GM23338 (cell line): ENCODE measurements around the gene SERPINB6. TPM values are rescaled to one million over a fixed set of nuclear protein-coding genes. Genes with fewer than 3 reads are reported as not detected.

Experiments used
- ATAC-seq: fragments of 200-7000 bp; cut with Tn5 transposase; 3 replicates; pipeline ENCODE4 v1.9.1; 2020
- DNase-seq: peaks from one replicate; pipeline ENCODE4 v3.0.0-alpha.2; 2015; ENCODE audit warnings: low spot score
- H2AFZ ChIP-seq: fragments of 200-600 bp; sonication (generic); 2 replicates; pipeline ENCODE4 v1.8.0; 2016; ENCODE audit warnings: antibody characterized with exemption, mild to moderate bottlenecking, moderate library complexity
- H3F3A ChIP-seq: fragments of 200-600 bp; sonication (generic); replicated peaks from 2 replicates; pipeline ENCODE4 v1.8.0; 2017; ENCODE audit warnings: antibody characterized with exemption, mixed run types, low read depth
- H3K27ac ChIP-seq: fragments of 200-600 bp; sonication (generic); 2 replicates; pipeline ENCODE4 v1.6.1; 2016; ENCODE audit warnings: low read depth
- H3K27me3 ChIP-seq: fragments of 200-600 bp; sonication (generic); 2 replicates; pipeline ENCODE4 v1.8.0; 2016; ENCODE audit warnings: mild to moderate bottlenecking, mixed run types, moderate library complexity; ENCODE audit not compliant: insufficient read depth
- H3K36me3 ChIP-seq: fragments of 200-600 bp; sonication (generic); 2 replicates; pipeline ENCODE4 v1.8.0; 2016; ENCODE audit warnings: mild to moderate bottlenecking; ENCODE audit not compliant: insufficient read depth
- H3K4me1 ChIP-seq: fragments of 200-600 bp; sonication (generic); 2 replicates; pipeline ENCODE4 v1.8.0; 2016; ENCODE audit warnings: mild to moderate bottlenecking, moderate library complexity; ENCODE audit not compliant: insufficient read depth
- H3K4me2 ChIP-seq: fragments of 200-600 bp; sonication (generic); 2 replicates; pipeline ENCODE4 v1.7.1; 2017; ENCODE audit warnings: mixed run types
- H3K4me3 ChIP-seq: fragments of 200-600 bp; sonication (generic); 2 replicates; pipeline ENCODE4 v1.6.1; 2016; ENCODE audit warnings: mixed run types
- H3K79me2 ChIP-seq: fragments of 200-600 bp; sonication (generic); replicated peaks from 2 replicates; pipeline ENCODE4 v1.8.0; 2017; ENCODE audit warnings: mild to moderate bottlenecking; ENCODE audit not compliant: insufficient read depth
- H3K9me2 ChIP-seq: fragments of 200-600 bp; sonication (generic); 2 replicates; pipeline ENCODE4 v1.8.0; 2017; ENCODE audit not compliant: insufficient read depth
- H4K20me1 ChIP-seq: fragments of 200-600 bp; sonication (generic); replicated peaks from 2 replicates; pipeline ENCODE4 v1.8.0; 2017; ENCODE audit warnings: mild to moderate bottlenecking; ENCODE audit not compliant: insufficient read depth
- H3K27ac Mint-ChIP-seq: 2 replicates; pipeline ENCODE4 v1.8.0; 2020; ENCODE audit warnings: inconsistent platforms, mild to moderate bottlenecking, moderate library complexity, mixed read lengths
- H3K27me3 Mint-ChIP-seq: 3 replicates; pipeline ENCODE4 v1.8.0; 2022; ENCODE audit warnings: low read depth, mild to moderate bottlenecking, moderate library complexity, mixed read lengths, inconsistent platforms; ENCODE audit not compliant: insufficient read depth, poor library complexity
- H3K36me3 Mint-ChIP-seq: 3 replicates; pipeline ENCODE4 v1.8.0; 2021; ENCODE audit warnings: low read depth, mild to moderate bottlenecking, inconsistent platforms, moderate library complexity, mixed read lengths
- H3K4me1 Mint-ChIP-seq: 3 replicates; pipeline ENCODE4 v1.8.0; 2020; ENCODE audit warnings: mild to moderate bottlenecking, inconsistent platforms, mixed read lengths
- H3K4me3 Mint-ChIP-seq: 3 replicates; pipeline ENCODE4 v1.8.0; 2021; ENCODE audit warnings: moderate library complexity, mild to moderate bottlenecking, inconsistent platforms, mixed read lengths
- H3K9me3 Mint-ChIP-seq: 3 replicates; pipeline ENCODE4 v1.8.0; 2020; ENCODE audit warnings: moderate library complexity, mild to moderate bottlenecking, inconsistent platforms, mixed read lengths
- CREB1 ChIP-seq: fragments of 250-450 bp; sonication (Bioruptor Pico); IDR thresholded peaks from 2 replicates; pipeline ENCODE4 v1.5.0; 2020; ENCODE audit warnings: low read depth, mild to moderate bottlenecking, moderate library complexity
- ETS1 ChIP-seq: IDR thresholded peaks from 2 replicates; pipeline ENCODE4 v1.6.1; 2016; ENCODE audit warnings: antibody characterized with exemption
- EZH2 ChIP-seq: fragments of 200-600 bp; sonication (generic); IDR thresholded peaks from one replicate; pipeline ENCODE4 v1.8.0; 2017; ENCODE audit warnings: antibody characterized with exemption, mild to moderate bottlenecking, low read depth; ENCODE audit not compliant: unreplicated experiment
- EZH2phosphoT487 ChIP-seq: fragments of 200-600 bp; sonication (generic); IDR thresholded peaks from one replicate; pipeline ENCODE4 v1.8.1; 2018; ENCODE audit warnings: antibody characterized with exemption; ENCODE audit not compliant: unreplicated experiment
- JUNB ChIP-seq: IDR thresholded peaks from one replicate; pipeline ENCODE4 v1.6.1; 2016; ENCODE audit warnings: antibody characterized with exemption; ENCODE audit not compliant: unreplicated experiment
- NANOG ChIP-seq: IDR thresholded peaks from 2 replicates; pipeline ENCODE4 v1.6.1; 2016; ENCODE audit warnings: antibody characterized with exemption, borderline replicate concordance
- POLR2AphosphoS5 ChIP-seq: IDR thresholded peaks from 2 replicates; pipeline ENCODE4 v1.6.1; 2016; ENCODE audit warnings: antibody characterized with exemption, low read depth
- REST ChIP-seq: IDR thresholded peaks from one replicate; pipeline ENCODE4 v1.6.1; 2018; ENCODE audit warnings: antibody characterized with exemption; ENCODE audit not compliant: unreplicated experiment
- STAT1 ChIP-seq: IDR thresholded peaks from one replicate; pipeline ENCODE4 v1.6.1; 2016; ENCODE audit warnings: antibody characterized with exemption; ENCODE audit not compliant: unreplicated experiment
- ZNF331 ChIP-seq: fragments of 250-450 bp; sonication (Bioruptor Pico); IDR thresholded peaks from 2 replicates; pipeline ENCODE4 v1.5.0; 2020; ENCODE audit warnings: low read depth, mild to moderate bottlenecking, moderate library complexity
- polyA plus RNA-seq: library from polyadenylated mRNA; unstranded; fragments of >200 nt; fragmentation: Nextera tagmentation; extraction: Ambion mirVana; gene quantifications from 2 replicates; pipeline ENCODE4 v1.2.1, GENCODE V29; 2016
- total RNA-seq: library from RNA; depleted of rRNA; stranded (reverse); fragments of >200 nt; shearing (Covaris generic); gene quantifications from 2 replicates; pipeline ENCODE4 v1.2.3, GENCODE V29; 2014

Gene SERPINB6
- total and polyA plus RNA-seq, 2 experiments from 2014 or later = 25.9 to 38.5 TPM

GRCh38 chr6:2980465-2980855 is 9.1 kb upstream of the SERPINB6 start:
- Histone ChIP-seq H3K4me1 (peaks cover 38% of the 10 kb centered on the region), H3K4me3 (no peak overlapping the region), H2AFZ (no peak overlapping the region), H3K79me2 (no peaks in the 10 kb centered on the region), H3K4me2 (no peak overlapping the region), H3K27me3 (no peaks in the 10 kb centered on the region), H3K27ac (no peak overlapping the region), H3K36me3 (no peaks in the 10 kb centered on the region), H4K20me1 (no peaks in the 10 kb centered on the region), H3F3A (0 out of 2 replicates have a peak, but pooled peaks cover 5% of the 10 kb centered on the region), H3K9me2 (no peaks in the 10 kb centered on the region)
- no peak for DNase-seq
- ATAC-seq = no peak
- H3K27me3 Mint-ChIP-seq = peaks cover 8% of the 10 kb centered on the region
- H3K9me3 Mint-ChIP-seq = no peaks in the 10 kb centered on the region; the same call in 2 of the 3 replicates
- peaks cover 40% of the 10 kb centered on the region for H3K4me1 Mint-ChIP-seq
- H3K27ac Mint-ChIP-seq = no peak overlapping the region
- H3K36me3 Mint-ChIP-seq = no peaks in the 10 kb centered on the region; the same call in 2 of the 3 replicates
- TF ChIP-seq ZNF331 (CRISPR knock-in tag) (no peak), ETS1 (no peak), EZH2 (no peak), CREB1 (CRISPR knock-in tag) (no peak), EZH2phosphoT487 (no peak)
- no peak overlapping the region for H3K4me3 Mint-ChIP-seq

GRCh38 chr6:2979819-2980464 is 8.6 kb upstream of the SERPINB6 start:
- Histone ChIP-seq H3K27me3 (no peaks in the 10 kb centered on the region), H3K4me3 (no peak overlapping the region), H3K9me2 (no peaks in the 10 kb centered on the region), H3K4me2 (no peak overlapping the region), H4K20me1 (no peaks in the 10 kb centered on the region), H3K36me3 (no peaks in the 10 kb centered on the region), H3K79me2 (no peaks in the 10 kb centered on the region), H3K4me1 (peaks cover 33% of the 10 kb centered on the region), H3F3A (0 out of 2 replicates have a peak, but pooled peaks cover 5% of the 10 kb centered on the region), H2AFZ (no peak overlapping the region), H3K27ac (no peak overlapping the region)
- Mint-ChIP-seq H3K4me3 (no peak overlapping the region), H3K27me3 (peaks cover 6% of the 10 kb centered on the region), H3K9me3 (no peaks in the 10 kb centered on the region; the same call in 2 of the 3 replicates), H3K36me3 (no peaks in the 10 kb centered on the region; the same call in 2 of the 3 replicates), H3K4me1 (peaks cover 37% of the 10 kb centered on the region), H3K27ac (no peak overlapping the region)
- no peak for DNase-seq
- no peak for TF ChIP-seq NANOG
- TF ChIP-seq POLR2AphosphoS5 = no peak
- TF ChIP-seq REST = no peak
- no peak for TF ChIP-seq ZNF331 (CRISPR knock-in tag)
- no peak for TF ChIP-seq STAT1
- no peak for TF ChIP-seq JUNB
- ATAC-seq = no peak
